Fibroblast of peridontal ligament (primary cell): ENCODE data around the gene ZNF799.
"Not testable (repeated sequence)": the region's sequence is repeated elsewhere in the genome, so short reads cannot be mapped to it uniquely, and the experiment has no call there.

Source experiments
- DNase-seq: peaks from one replicate; pipeline ENCODE4 v3.0.0-alpha.2; 2010; ENCODE audit errors: extremely low read depth

The ZNF799 gene

DNA sequence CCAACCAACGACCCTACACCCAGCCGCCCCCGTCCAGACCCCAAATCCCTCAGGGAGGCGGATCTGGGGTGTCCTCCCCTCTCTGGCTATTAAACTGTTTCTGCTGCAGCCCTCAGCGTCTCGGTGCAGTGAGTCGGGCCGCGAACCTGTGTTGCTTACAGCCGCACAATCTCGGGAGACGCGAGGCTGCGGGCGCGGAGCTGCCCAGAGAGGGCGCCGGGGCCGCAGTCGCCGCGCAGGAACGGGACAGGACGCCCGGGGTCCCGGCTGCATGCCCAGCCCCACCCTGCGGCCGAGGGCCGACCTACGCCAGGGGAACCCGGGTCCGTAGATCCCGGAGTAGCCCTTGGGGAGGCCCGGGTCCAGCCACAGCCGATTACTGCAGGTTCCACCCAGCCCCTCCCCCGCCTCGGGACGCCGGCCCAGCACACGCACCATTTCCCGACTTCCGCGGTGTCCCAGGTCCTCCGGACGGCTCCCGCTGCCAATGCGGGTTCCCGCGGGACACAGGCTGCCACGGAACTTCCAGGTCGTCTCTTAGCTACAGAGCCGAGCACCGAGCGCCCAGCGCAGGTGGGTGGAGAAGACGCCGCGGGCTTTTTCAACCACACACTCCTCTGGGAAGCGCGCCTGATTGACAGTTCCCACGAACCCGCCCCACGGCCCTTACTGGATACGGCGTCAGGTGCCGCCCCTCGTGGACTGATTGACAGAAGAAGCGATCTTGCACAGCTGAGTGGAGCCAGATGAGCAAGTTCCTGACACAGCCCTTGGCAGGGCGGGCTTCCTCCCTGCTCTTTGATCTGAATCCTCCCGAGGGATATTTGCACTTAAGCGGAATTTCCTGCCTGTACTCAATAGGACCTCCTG lies at the start of gene ZNF799:
Gene ZNF799, minus strand, starts transcription at position 639 of the 870 bp plus-strand sequence. Its CDS starts 201 bp downstream, at position 438.
- peak; percentile 94 for DNase-seq

- no peak for DNase-seq
Measured at GRCh38 chr19:12450844-12451243, 49.8 kb upstream of the ZNF799 start.

DNA sequence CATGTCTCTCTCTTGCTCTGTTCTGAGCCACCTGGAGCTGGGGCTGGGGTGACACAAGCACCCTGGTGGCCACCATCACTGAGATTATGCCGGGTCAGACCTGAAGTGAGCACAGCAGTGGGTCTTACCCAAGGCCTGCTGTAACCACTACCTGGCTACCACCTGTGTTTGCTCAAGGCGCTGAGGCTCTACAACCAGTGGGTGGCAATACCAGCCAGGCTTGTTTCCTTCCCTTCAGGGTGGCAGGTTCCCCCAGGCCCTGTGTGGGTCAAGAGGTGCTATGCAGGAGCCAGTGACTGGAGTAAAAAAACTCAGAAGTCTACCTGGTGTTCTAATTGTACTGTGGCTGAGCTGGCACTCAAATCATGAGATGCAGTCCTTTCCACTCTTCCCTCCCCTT lies 47.7 kb upstream of the ZNF799 start:
- DNase-seq, result no peak

- peak; percentile 95 for DNase-seq
Measured at GRCh38 chr19:12440541-12441316, 39.7 kb upstream of the ZNF799 start, which contains the start of gene ZNF443. TSS of gene ZNF443 (minus strand) at chr19:12441021. CDS start at chr19:12440914, 107 bp downstream.

DNA sequence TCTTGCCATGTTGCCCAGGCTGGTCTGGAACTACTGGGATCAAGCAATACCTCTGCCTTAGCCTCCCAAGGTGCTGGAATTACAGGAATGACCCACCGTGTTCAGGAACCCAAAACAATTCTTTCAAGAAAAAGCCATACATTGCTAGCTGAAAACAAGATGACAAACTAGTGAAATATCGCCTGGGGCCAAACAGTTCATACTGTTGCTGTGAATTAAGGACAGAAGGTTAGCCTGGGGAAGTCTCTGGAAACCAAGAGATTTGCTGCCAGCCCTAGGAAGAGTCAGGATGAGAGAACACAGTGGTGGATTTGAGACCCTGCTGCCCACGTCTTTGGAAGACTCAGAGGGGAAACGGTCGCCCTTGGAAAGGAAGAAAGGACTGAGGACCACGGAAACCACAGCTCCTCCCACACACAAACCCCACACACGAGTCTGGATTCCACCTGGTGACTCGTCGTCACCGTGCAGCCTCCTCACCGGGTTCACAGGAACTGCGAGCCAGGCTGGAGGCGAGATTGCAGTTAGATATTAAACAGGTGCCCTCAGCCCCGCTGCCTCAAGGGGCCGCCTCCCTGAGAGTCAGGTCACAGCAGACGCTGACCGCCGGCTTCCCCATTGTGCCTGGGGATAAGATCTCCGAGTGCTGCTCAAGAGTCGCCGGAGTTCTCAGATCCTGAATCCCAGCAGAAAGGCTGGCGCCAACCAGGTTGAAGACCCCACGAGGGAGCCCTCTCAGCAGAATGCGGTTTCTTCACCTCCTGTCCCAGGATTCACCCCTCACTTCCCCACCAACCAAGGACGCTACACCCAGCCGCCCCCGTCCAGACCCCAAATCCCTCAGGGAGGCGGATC lies 38.8 kb upstream of the ZNF799 start:
- peak; percentile 4 for DNase-seq

DNA sequence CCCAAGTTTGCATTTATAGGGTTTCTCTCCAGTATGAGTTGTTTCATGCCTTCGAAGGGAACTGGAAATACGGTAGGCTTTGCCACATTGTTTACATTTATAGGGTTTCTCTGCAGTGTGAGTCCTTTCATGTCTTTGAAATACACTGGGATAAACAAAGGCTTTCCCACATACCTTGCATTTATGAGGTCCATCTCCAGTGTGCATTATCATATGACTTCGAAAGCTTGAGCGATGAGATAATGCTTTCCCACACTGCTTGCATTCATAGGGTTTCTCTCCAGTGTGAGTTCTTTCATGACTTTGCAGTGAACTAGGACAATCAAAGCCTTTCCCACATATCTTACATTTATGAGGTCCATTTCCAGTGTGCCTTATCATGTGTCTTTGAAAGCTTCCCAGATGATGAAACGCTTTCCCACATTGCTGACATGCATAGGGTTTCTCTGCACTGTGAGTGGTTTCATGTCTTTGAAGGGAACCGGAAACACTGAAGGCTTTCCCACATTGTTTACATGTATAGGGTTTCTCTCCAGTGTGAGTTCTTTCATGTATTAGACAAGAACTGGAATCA lies 29.7 kb upstream of the ZNF799 start:
- DNase-seq, result not testable (repeated sequence)

DNA sequence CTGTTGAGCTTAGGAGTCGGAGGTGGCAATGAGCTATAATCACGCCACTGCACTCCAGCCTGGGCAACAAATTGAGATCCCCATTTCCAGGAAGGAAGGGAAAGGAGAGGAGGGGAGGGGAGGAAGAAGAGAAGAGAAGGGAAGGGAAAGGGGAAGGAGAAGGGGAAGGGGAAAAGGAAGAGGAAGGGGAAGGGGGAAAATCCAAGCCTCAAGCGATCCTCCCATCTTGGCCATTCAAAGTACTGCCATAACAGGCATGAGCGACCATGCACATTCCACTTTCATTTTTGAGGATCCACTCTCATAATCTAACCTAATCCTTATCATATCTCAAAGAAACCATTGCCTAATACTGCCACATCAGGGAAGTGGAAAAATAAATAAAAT lies 24.8 kb upstream of the ZNF799 start:
- no peak for DNase-seq

DNA sequence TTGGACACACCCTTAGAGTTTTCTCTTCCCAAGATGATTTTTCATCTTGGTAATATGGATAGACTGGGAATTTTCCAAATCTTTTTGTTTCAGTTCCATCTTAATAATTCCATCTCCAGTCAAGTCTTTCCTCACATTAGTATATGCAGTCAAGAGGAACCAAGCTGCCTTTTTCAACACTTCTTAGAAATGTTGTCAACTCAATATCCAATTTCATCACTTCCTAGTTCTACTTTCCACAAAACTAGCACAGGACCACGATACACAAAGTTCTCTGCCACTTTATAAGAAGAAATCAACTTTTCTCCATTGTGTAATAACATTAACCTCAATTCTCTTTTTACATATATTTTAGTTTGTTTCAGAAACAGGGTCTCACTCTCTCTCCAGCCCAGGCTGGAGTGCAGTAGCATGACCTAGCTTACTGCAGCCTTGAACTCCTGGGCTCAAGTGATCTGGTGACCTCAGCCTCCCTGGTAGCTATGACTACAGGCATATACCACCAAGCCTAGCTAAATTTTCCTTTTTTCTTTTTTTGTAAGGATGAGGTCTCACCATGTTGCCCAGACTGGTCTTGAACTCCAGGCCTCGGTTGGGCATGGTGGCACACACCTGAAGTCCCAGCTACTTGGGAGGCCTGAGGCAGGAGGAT lies 24.3 kb upstream of the ZNF799 start:
- DNase-seq, result no peak

- not testable (repeated sequence) for DNase-seq
Measured at GRCh38 chr19:12417273-12417672, 16.2 kb upstream of the ZNF799 start.

DNA sequence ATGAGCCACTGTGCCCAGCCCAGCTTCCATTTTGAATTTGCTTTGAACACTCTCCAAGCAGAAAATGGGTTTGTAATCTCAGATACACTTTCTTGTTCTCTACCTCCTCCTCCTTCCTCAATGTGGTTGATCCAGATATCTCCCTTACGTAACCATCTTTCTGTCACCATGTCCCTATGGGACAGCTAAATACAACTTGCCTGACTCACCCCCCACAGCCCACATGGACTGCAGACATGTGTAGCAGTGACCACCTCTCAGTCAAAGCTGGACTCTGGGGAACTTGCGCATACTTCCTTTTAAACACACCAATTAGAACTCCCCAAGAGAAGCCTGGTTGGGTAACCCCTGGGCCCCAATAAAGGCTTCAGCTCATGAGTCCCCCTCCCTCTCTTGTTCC lies 10.8 kb upstream of the ZNF799 start:
- no peak for DNase-seq

GRCh38 chr19:12399901-12400632 lies 1.0 kb downstream of the ZNF799 start:
- DNase-seq, result peak; percentile 1

GRCh38 chr19:12391148-12391547 lies 9.9 kb downstream of the ZNF799 start:
- DNase-seq, result not testable (repeated sequence)

- DNase-seq, result not testable (repeated sequence)
Measured at GRCh38 chr19:12386365-12386764, 14.7 kb downstream of the ZNF799 start.

- no peak for DNase-seq
Measured at GRCh38 chr19:12380444-12380737, 20.7 kb downstream of the ZNF799 start.

GRCh38 chr19:12379732-12380443 lies 21.2 kb downstream of the ZNF799 start:
- DNase-seq, result no peak

DNA sequence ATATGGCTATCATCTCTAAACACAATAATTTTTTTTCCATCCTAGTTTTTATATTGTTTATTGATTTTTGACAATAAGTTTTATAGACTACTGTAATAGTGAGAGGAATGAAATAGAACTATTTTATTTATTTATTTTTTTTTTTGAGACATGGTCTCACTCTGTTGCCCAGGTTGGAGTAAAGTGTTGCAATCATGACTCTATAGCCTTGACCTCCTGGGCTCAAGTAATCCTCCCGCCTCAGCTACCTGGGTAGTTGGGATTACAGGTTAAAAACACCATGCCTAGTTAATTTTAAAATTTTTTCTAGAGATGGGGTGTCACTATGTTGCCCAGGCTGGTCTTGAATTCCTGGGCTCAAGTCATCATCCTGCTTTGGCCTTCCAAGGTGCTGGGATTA lies 27.0 kb downstream of the ZNF799 start:
- DNase-seq, result no peak

- peak; percentile 95 for DNase-seq
Measured at GRCh38 chr19:12365236-12366162, 35.6 kb downstream of the ZNF799 start, which contains the start of gene ZNF442. TSS of gene ZNF442 (minus strand) at chr19:12365683. CDS start at chr19:12363631, 2,052 bp downstream.
